Dermis blood vessel endothelial cell (primary cell): ENCODE data around the gene JAM2. TPM values are rescaled to one million over a fixed set of nuclear protein-coding genes. Genes with fewer than 3 reads are reported as not detected.
"Not testable (repeated sequence)": the region's sequence is repeated elsewhere in the genome, so short reads cannot be mapped to it uniquely, and the experiment has no call there.

Source experiments
- DNase-seq: peaks from one replicate; pipeline ENCODE4 v3.0.0; 2010
- total RNA-seq: library from RNA; depleted of rRNA; stranded (reverse); fragments of >200 nt; gene quantifications from 2 replicates; pipeline ENCODE4 v1.2.3, GENCODE V29; 2014

JAM2 gene
- total RNA-seq, 1 donor from 2014 or later = 3.9 TPM

DNA sequence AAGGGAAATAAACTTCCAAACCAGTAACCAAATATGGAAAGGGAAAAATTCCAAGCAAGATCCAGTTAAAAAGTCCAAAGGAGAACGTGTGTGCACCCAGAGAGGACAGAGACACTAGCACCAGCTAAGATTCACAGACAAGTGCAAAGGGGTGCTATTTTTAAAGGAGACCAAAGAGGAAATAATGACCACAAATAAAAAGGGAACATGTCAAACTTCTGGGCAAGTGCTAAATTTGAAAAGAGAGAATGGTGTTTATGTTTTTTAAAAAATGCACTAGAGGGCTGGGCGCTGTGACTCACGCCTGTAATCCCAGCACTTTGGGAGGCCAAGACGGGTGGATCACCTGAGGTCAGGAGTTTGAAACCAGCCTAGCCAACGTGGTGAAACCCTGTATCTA lies 8.6 kb downstream of the JAM2 start:
- no peak for DNase-seq

DNA sequence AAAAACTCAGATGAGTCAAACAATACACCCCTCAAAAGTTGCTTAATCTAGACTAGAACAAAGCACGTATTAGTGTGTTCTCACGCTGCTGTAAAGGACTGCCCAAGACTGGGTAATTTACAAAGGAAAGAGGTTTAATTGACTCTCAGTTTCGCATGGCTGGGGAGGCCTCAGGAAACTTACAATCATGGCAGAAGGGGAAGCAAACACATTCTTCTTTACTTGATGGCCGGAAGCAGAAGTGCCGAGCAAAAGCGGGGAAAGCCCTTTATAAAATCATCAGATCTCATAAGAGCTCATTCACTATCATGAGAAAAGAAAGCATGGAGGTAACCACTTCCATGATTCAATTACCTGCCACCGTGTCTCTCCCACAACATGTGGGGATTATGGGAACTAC lies 10.1 kb downstream of the JAM2 start:
- no peak for DNase-seq

DNA sequence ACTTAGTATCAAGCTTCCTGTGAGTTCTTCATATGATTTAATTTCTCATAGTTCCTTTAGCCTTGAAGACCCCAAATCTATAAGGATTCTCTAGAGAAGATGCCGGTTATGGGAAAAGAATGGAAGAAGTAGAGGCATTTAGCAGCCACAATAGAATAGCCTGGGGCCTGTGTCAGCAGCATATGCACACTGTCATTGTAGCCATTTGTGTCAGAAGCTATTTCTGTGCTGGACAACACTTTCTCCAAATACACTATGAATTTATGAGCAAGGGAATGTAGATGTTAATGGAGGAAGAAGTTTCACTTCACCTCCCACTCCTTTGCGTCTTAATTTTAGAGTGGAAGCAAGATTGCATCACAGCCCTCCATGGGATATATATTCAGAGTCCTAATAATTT lies 17.4 kb downstream of the JAM2 start:
- DNase-seq = no peak

DNA sequence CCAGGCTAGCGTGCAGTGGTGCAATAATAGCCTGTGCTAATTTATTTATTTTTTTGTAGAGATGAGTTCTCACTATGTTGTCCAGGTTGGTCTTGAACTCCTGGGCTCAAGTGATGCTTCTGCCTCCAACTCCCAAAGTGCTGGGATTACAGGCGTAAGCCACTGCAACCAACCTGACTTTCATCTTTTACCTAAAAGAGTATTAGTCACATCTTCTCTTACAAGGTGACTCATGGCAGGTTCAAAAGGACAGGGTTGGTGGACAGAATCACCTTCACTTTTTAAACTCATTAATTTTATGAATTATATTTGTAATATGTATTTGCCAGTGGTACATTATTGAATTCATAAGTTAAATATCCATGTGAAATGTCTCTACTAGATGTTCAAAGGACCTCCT lies 18.1 kb downstream of the JAM2 start:
- DNase-seq = no peak

DNA sequence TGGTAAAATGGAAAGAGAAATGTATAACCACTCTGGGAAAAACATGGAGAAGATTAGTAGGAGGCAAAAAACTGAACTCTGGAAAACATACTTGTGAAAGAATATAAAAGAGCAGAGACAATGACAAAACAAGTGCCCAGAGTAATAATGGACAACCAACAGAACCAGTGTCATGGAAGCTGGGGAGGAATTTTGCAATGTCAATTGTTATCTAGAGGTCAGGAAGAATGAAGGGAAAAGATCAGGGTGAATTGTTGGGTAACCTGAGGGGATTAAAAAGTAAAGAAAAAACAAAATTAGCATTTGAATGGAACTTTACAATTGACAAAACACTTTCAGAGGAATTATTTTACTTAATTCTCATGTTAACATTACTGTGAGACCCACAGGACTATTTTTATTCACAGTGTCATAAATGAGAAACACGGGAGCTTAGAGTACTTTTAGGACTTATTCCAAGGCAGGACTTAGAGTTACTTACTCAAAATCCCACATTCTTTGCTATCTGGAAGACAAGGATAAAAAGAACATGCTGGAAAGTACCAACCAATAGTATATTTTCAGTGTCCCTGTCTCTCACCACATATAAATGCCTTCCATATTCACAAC lies 19.5 kb downstream of the JAM2 start:
- no peak for DNase-seq

DNA sequence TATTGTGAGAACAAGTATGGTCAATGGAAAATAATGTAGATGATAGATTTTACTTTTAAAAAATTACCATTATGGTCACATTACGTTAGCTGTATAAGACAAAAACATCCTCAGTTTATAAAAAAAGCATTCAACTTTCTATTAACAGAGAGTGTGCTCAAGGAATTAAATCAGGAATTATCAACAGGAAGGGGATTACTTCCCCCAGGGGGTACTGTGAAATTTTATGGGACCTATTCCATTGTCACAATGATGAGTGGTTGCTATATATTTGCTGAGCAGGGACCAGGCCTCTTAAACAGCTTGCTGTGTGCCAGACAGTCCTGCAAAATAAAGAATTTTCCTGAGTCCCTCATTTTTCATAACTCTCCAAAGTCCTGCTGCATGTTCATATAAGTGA lies 21.2 kb downstream of the JAM2 start:
- no peak for DNase-seq

DNA sequence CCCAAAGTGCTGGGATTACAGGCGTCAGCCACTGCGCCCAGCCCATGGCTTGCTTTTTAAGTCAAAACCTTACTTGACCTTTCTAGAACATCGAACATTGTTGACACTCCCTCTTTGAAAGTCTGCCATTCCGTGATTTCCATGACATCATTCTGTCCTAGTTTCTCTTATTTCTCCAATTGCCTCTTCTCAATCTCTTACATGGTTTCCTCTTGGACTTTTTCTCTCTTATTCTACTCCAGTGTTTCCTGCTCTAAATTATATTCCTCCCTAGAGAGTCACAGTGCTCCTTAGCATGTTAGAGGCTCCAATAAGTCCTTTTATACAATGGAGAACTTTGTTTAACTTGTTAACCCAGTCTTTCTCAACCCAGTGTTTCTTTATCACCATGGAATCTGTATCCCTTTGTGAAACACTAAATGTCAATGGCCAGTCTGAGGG lies 25.5 kb downstream of the JAM2 start:
- no peak for DNase-seq

DNA sequence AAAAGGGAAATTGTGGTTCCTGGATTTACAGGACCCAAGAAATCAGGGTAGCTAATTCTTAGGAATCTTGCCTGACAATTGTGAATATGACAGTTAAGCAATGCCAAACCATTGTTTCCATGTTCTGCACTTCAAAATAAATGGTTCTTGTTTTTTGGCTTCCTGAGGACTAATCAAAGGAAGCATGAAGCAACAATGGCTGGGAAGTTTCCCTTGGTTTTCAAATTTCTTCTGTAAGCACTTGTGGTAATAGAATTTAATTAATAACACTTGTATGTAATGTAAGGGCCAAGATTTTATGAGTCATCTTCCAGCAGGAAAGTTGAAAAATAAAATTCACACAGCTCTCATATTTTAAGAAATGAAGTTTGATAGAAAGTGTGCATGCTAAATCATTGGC lies 31.7 kb downstream of the JAM2 start:
- DNase-seq = peak; percentile 68

DNA sequence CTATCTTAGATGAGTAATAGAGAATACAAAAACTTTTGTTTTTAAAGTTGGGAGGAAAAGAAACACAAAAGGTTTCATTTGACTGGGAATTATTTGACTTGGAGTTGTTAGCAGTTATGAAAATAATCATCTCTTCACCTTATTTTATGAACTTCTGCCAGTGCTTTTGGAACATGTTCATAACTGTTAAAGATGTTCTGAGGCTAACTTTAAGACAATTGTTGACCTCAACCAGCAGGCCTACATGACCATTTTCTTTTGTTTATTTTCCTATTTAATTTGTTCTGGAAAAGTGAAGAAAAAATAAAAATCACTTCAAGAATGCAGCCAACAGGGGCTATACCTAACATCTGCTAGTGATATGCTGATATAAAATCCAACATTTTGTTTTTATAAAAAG lies 37.4 kb downstream of the JAM2 start:
- no peak for DNase-seq

DNA sequence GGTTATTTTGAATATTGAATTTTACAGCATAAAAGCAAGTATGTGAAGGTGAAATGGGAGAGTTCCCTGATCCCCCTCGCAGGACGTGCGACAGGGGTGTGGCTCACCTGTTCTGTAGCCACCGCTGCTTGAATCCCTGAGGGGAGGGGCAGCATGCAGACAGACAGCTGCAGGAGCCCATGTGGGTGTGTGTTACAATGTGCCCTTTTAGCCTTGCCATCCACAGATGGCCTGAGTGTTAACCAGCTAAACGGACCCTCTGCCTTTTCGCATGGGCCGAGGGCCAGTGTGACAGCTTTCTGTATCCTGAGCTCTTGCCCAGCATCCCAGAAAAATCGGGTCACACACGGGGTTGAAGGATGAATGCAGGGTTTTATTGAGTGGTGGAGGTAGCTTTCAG lies 43.3 kb downstream of the JAM2 start:
- no peak for DNase-seq

DNA sequence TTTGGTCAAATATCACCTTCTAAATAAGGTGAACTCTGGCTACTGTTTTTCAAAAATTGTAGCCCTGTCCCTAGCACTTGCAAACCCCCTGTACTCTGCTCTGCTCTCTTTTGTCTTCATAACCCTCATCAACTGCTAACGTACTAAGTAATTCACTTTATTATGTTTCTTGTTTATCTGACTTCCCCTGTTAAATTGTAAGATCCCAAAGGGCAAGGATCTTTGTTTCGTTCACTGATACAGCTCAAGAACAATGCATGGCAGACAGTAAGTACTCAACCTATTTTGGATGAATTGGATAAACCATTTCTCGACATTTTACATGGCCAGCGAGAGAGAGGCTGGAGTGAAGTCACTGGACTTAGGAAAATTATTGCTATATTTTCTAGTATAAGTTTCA lies 48.7 kb downstream of the JAM2 start:
- DNase-seq = no peak

DNA sequence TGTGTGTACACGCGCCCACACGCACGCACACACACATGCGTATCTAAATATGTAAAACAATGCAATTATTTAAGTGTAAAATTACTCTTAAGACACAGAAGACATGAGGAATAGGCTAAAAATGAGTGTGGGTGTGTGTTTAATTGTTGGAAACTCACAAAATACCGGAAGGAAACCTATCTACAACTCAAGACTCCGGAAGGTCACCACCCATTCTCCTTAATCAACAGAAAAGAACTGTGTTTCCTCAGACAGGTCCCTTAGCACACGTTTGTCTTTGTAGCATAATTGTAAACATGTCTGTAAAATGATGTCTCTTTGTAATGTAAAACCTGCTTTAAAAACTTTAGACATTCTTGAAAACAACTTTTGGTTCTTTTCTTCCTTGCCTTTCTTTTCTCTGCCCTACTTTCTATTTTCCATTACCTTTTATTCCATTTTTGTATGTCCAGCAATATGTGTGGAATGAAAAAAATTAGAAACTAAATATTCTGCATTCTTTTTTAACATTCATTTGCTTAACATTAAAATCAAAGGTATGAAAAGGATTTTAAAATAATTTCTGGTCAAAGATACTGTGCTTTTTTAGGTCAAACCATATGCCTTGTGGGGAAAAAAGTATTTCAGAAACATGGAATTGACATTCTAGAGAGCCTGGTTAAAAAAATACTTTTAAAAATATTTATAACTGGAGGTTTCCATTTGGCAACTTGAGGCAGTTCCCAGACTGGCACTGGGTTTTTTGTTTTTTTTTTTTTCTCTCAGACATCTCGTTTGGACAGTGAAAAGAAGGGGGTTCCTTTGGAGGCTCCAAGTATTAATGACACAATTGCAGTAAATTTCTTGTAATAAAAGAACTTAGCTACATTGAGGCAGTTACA lies 49.5 kb downstream of the JAM2 start:
- DNase-seq = peak; percentile 41

DNA sequence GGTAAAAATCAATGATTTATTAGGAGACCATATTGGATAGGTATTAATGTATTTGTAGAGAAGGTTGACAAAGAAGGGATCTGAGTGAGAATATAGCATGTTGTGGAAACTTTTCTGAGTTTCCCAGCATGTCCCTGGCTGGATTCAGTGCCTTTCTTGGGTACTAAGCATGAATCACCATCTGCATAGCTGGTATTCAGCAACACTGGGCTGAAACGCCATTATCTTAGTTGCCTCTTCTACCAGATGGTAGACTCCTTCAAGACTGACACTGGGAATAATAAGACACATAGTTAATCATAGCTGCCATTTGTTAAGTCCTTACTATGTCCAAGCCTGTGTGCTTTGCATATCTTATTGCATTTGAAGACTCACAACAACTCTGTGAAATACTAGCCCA lies 50.2 kb downstream of the JAM2 start:
- no peak for DNase-seq

DNA sequence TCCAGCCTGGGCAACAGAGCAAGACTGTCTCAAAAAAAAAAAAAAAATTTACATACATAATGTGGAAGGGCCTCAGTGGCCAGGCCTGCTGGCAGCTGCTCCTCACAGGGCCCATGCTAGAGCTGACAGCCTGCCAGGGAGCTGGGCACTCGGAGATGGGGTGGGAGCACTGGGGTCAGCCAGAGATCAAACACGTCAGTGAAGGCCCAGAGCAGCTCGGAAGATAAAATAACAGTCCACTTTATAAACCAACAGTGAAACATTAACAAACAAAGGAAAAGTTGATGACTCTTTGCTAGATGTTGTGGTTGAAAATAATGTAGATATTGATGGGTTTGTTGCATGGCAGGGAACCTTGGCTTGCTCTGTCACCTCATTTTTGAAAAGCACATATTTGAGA lies 52.9 kb downstream of the JAM2 start:
- DNase-seq = no peak

DNA sequence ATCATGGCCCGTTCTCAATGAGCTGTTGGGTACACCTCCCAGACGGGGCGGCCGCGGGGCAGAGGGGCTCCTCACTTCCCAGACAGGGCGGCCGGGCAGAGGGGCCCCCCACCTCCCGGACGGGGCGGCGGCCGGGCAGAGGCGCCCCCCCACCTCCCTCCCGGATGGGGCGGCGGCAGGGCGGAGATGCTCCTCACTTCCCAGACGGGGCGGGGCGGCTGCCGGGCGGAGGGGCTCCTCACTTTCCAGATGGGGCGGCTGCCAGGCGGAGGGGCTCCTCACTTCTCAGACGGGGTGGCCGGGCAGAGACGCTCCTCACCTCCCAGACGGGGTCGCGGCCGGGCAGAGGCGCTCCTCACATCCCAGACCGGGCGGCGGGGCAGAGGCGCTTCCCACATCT lies 56.4 kb downstream of the JAM2 start:
- DNase-seq = not testable (repeated sequence)

DNA sequence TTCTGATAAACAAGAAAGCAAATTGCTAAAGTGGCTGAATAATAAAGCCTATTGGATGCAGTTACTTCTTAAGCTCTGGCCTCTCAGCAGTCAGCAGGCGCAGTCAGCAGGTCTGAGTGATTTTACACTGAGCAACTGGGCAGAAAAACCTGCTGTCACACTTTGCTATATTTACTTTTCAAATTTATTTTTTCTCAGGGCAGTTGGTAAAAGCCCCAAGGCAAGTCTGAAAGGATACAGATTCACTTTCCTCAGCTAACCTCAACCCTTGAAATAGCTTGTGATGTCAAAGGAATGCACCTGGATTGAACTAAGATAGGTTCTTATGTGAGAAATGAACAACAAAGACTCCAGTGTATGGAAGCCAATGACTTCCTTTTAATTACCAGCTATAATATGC lies 61.7 kb downstream of the JAM2 start:
- no peak for DNase-seq

DNA sequence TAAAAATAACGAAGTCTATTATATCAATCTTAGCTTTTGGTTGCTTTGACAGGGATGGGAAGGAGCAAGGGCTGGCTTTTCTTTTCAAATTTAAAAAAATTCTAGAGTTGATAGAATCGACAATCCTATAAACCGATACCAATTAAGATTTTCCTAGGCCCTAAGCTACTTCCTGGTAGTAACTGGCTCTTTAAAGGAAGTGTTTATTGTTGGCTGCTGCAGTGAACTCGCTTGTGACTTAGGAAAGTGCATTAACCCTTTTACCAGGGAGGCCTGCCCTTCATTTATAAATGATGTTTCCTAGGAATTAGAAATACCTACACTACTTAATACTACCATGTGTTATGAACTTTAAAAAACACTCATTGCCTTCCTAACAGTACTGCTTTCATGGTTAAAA lies 62.5 kb downstream of the JAM2 start:
- no peak for DNase-seq

DNA sequence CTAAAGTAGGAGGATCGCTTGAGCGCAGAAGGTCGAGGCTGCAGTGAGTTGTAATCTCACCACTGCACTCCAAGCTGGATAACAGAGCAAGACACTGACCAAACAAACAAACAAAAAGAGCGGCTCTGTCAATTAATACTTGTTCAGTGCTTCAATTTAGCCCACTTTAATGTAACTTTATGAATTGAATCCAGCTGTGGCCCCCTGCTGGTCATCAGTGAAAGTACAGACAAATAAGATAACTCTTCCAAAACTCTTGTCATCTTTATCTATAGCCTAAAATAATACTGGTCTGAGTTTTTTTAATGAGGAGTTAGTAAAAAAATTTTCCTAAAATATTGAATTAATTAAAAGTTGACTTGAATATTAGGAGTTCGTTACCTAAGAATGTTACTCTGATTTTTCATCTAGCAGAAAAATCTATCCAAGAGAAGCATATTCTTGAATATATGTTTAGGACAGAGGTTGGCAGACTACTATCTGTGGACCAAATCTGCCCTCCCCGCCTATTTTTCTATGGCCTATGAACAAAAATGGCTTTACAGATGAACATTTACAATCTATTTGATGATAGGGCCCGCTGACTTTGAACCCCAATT lies 69.5 kb downstream of the JAM2 start:
- DNase-seq = peak; percentile 68

DNA sequence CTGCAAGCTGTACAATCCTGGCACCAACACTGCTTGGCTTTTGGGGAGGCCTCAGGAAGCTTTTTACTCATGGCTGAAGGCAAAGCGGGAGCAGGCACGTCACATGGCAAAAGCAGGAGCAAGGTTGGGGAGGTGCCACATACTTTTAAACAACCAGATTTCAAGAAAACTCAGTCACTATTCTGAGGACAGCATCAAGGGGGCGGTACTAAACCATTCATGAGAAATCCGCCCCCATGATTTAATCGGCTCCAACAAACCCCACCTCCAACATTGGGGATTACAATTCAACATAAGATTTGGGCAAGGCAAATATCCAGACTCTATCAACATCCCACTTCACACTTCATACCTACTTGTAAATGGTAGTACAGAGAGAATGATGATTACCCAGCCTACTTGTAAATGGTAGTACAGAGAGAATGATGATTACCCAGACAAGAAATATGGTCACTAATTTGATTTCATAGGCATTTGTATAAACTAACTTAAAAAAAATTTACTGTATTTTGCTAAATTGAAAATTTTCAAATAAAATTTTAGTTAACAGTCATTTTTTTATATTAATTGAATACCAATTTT lies 70.7 kb downstream of the JAM2 start:
- no peak for DNase-seq

DNA sequence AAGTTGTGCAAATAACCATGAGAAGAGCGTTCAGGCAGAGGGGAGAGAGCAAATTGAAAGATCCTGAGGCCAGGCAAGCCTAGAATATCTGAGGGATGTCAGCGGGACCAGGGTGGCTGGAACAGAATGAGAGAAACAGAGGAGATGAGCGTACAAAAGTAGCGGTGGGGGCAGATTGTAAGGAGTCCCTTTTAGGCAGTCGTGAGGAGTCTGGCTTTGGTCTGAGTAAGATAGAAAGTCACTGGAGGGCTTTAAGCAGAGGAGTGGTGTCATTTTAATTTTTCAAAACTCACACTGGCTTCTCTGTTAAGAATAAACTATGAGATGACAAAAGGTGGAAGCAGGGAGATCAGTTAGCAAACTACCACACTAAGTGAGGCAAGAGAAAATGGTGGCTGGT lies 71.5 kb downstream of the JAM2 start:
- no peak for DNase-seq

DNA sequence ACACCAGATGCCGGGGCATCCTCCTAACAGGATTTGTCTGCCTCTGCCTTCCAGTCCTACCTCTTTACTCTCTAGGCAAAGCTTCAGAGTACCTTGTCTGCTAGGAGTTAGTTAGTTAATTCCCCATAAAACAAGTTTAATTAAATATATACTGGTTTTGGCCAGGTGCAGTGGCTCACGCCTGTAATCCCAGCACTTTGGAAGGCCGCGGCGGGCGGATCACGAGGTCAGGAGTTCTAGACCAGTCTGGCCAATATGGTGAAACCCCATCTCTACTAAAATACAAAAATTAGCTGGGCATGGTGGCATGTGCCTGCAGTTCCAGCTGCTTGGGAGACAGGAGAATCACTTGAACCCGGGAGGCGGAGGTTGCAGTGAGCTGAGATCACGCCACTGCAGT lies 75.0 kb downstream of the JAM2 start:
- DNase-seq = not testable (repeated sequence)

DNA sequence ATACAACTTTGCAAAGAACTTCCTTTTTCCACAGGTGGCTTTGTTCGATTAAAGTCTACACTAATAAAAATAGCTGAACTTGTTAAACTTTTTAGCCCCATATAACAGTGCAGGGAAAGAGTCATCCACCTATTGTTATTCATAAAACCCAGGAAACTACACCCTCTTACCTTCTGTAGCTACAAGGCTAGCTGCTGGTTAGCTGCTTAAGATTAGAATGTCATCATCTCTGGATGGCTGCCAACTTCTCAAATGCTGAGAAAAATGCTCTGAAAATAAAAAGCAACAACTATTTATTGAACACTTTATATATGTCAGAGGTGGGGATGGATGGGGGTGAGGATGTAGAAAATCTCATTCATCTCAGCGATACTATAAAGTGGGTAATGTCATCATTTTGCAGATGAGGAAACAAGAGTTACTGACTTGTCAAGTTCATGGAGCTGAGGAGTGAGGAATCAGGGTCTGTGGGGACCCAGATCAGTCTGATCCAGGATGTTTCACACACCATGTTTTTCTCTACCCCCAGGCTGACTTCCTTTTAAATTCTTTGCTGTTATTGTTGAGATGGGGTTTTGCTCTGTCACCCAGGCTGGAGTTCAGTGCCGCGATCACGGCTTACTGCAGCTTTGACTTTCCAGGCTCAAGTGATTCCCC lies 78.6 kb downstream of the JAM2 start:
- peak; percentile 81 for DNase-seq

DNA sequence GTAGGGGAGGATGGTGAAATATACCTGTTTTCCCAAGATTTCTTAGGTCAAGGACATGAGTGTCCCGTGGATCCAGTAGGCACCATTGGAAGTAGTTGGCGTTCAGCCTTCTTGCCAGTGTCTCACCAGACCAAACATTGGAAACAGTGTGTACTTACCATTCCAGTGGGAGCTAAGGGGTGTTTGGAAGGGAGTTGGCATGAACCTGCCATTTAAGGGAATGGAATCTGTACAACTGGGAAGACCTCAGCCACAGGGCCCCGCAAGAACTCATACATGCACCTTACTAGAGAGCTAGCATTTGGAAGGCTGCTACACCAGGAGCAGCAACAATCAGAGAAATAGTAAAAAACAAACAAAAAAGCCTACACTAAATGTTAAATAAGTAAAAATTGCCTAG lies 82.9 kb downstream of the JAM2 start:
- DNase-seq = no peak
